HEK293 (cell line): ENCODE measurements around the gene IL22RA1.

Experiments
- CTCF ChIA-PET: fragments of 350-600 bp; formaldehyde crosslinking; extraction: SDS; loops from one replicate; lab custom pipeline; 2021; ENCODE audit warnings: antibody characterized with exemption; lab: Yijun Ruan, JAX
- POLR2A ChIA-PET: fragments of 300-600 bp; formaldehyde crosslinking; extraction: SDS; loops from one replicate; lab custom pipeline; 2020; ENCODE audit warnings: antibody characterized with exemption, inconsistent platforms; lab: Yijun Ruan, JAX
- H3K27ac ChIP-seq: fragments of 200-500 bp; sonication (Bioruptor generic); 2 replicates; pipeline ENCODE4 v1.5.1; 2014; ENCODE audit warnings: low read depth, low read length, control low read depth, inconsistent platforms; ENCODE audit errors: extremely low read depth
- H3K36me3 ChIP-seq, 2 experiments: fragments of 200-500 bp in 1 of 2; sonication (Bioruptor generic) in 1 of 2; 1 replicate in 1 of 2; 2 replicates in 1 of 2; pipeline ENCODE4 v1.5.1; 2014 to 2017; ENCODE audit warnings: inconsistent platforms in 2 of 2, low read length in 2 of 2; ENCODE audit not compliant: control insufficient read depth in 2 of 2, insufficient read depth in 1 of 2
- H3K4me1 ChIP-seq: fragments of 200-500 bp; sonication (Bioruptor generic); 2 replicates; pipeline ENCODE4 v1.5.1; 2014; ENCODE audit warnings: mild to moderate bottlenecking, low read length, inconsistent platforms; ENCODE audit not compliant: control insufficient read depth, insufficient read depth
- H3K4me3 ChIP-seq: 2 replicates; pipeline ENCODE4 v1.5.1; 2011; ENCODE audit warnings: low read depth, mild to moderate bottlenecking, control low read depth, low read length, moderate library complexity
- H3K9me3 ChIP-seq: fragments of 200-500 bp; sonication (Bioruptor generic); 2 replicates; pipeline ENCODE4 v1.5.1; 2014; ENCODE audit warnings: low read depth, low read length, inconsistent platforms; ENCODE audit not compliant: control insufficient read depth, insufficient read depth
- AEBP2 ChIP-seq: fragments of 450-650 bp; formaldehyde crosslinking; IDR thresholded peaks from 2 replicates; pipeline ENCODE4 v1.5.1; 2016; ENCODE audit warnings: missing biosample characterization, missing genetic modification characterization, borderline replicate concordance
- HOXD13 ChIP-seq: sonication (generic); formaldehyde crosslinking; IDR thresholded peaks from 2 replicates; pipeline ENCODE4 v1.8.0; 2022; ENCODE audit warnings: missing genetic modification reagents, borderline replicate concordance
- KLF9 ChIP-seq: fragments of 450-650 bp; formaldehyde crosslinking; IDR thresholded peaks from 2 replicates; pipeline ENCODE4 v1.5.1; 2016; ENCODE audit warnings: missing biosample characterization, missing genetic modification characterization, low read depth
- MYNN ChIP-seq: fragments of 450-650 bp; formaldehyde crosslinking; IDR thresholded peaks from 2 replicates; pipeline ENCODE4 v1.5.1; 2016; ENCODE audit warnings: missing biosample characterization, missing genetic modification characterization, borderline replicate concordance
- TRIM28 ChIP-seq: IDR thresholded peaks from 2 replicates; pipeline ENCODE4 v1.6.1; 2011; ENCODE audit warnings: low read length, control low read depth, borderline replicate concordance
- TSHZ1 ChIP-seq: fragments of 450-650 bp; formaldehyde crosslinking; IDR thresholded peaks from 2 replicates; pipeline ENCODE4 v1.5.1; 2016; ENCODE audit warnings: missing biosample characterization, missing genetic modification characterization, borderline replicate concordance
- ZBTB7A ChIP-seq: fragments of 450-650 bp; formaldehyde crosslinking; IDR thresholded peaks from 2 replicates; pipeline ENCODE4 v1.5.1; 2016; ENCODE audit warnings: low read depth, missing biosample characterization, missing genetic modification characterization
- ZFHX2 ChIP-seq: fragments of 450-650 bp; formaldehyde crosslinking; conservative IDR thresholded peaks from 2 replicates; pipeline ENCODE4 v1.5.1; 2016; ENCODE audit warnings: missing biosample characterization, missing genetic modification characterization
- ZFP41 ChIP-seq: fragments of 450-650 bp; formaldehyde crosslinking; IDR thresholded peaks from 2 replicates; pipeline ENCODE4 v1.5.1; 2016; ENCODE audit warnings: missing biosample characterization, missing genetic modification characterization, borderline replicate concordance
- ZNF175 ChIP-seq: fragments of 450-650 bp; formaldehyde crosslinking; IDR thresholded peaks from 2 replicates; pipeline ENCODE4 v1.5.1; 2016; ENCODE audit warnings: missing biosample characterization, missing genetic modification characterization
- ZNF214 ChIP-seq: fragments of 450-650 bp; formaldehyde crosslinking; IDR thresholded peaks from 2 replicates; pipeline ENCODE4 v1.5.1; 2017; ENCODE audit warnings: missing biosample characterization, mild to moderate bottlenecking, missing genetic modification characterization, borderline replicate concordance
- ZNF26 ChIP-seq: fragments of 450-650 bp; formaldehyde crosslinking; IDR thresholded peaks from 2 replicates; pipeline ENCODE4 v1.5.1; 2016; ENCODE audit warnings: missing biosample characterization, missing genetic modification characterization
- ZNF335 ChIP-seq: fragments of 450-650 bp; formaldehyde crosslinking; conservative IDR thresholded peaks from 2 replicates; pipeline ENCODE4 v1.5.1; 2016; ENCODE audit warnings: missing biosample characterization, missing genetic modification characterization
- ZNF341 ChIP-seq: fragments of 450-650 bp; formaldehyde crosslinking; IDR thresholded peaks from 2 replicates; pipeline ENCODE4; 2016; ENCODE audit warnings: low read depth, missing biosample characterization, missing genetic modification characterization
- ZNF350 ChIP-seq: fragments of 450-650 bp; formaldehyde crosslinking; IDR thresholded peaks from 2 replicates; pipeline ENCODE4 v1.5.0; 2017; ENCODE audit warnings: missing biosample characterization, mild to moderate bottlenecking, missing genetic modification characterization
- ZNF404 ChIP-seq: fragments of 450-650 bp; formaldehyde crosslinking; IDR thresholded peaks from 2 replicates; pipeline ENCODE4 v1.5.1; 2017; ENCODE audit warnings: missing biosample characterization, missing genetic modification characterization
- ZNF48 ChIP-seq: fragments of 450-650 bp; formaldehyde crosslinking; IDR thresholded peaks from 2 replicates; pipeline ENCODE4 v1.5.1; 2016; ENCODE audit warnings: missing biosample characterization, missing genetic modification characterization
- ZNF624 ChIP-seq: fragments of 450-650 bp; formaldehyde crosslinking; IDR thresholded peaks from 2 replicates; pipeline ENCODE4 v1.5.1; 2017; ENCODE audit warnings: missing biosample characterization, missing genetic modification characterization
- ZNF664 ChIP-seq: fragments of 450-650 bp; formaldehyde crosslinking; IDR thresholded peaks from 2 replicates; pipeline ENCODE4 v1.5.1; 2016; ENCODE audit warnings: missing biosample characterization, missing genetic modification characterization
- ZNF707 ChIP-seq: fragments of 450-650 bp; formaldehyde crosslinking; IDR thresholded peaks from 2 replicates; pipeline ENCODE4 v1.5.1; 2016; ENCODE audit warnings: missing biosample characterization, missing genetic modification characterization
- ZNF76 ChIP-seq: fragments of 450-650 bp; formaldehyde crosslinking; IDR thresholded peaks from 2 replicates; pipeline ENCODE4; 2016; ENCODE audit warnings: low read depth, missing biosample characterization, missing genetic modification characterization, borderline replicate concordance
- ZNF830 ChIP-seq: fragments of 450-650 bp; IDR thresholded peaks from 2 replicates; pipeline ENCODE4 v1.5.0; 2018; ENCODE audit warnings: missing biosample characterization, missing genetic modification characterization, low read depth, mild to moderate bottlenecking, moderate library complexity
- TF ChIP-seq, protein P1 (sequence below): fragments of 450-650 bp; formaldehyde crosslinking; IDR thresholded peaks from 2 replicates; pipeline ENCODE4 v1.5.1; 2016; ENCODE audit warnings: missing biosample characterization, missing genetic modification characterization
- TF ChIP-seq, protein P2 (sequence below): fragments of 450-650 bp; formaldehyde crosslinking; IDR thresholded peaks from 2 replicates; pipeline ENCODE4 v1.5.1; 2016; ENCODE audit warnings: missing biosample characterization, missing genetic modification characterization
- TF ChIP-seq, protein P3 (sequence below): fragments of 450-650 bp; formaldehyde crosslinking; IDR thresholded peaks from 2 replicates; pipeline ENCODE4 v1.5.1; 2017; ENCODE audit warnings: missing biosample characterization, missing genetic modification characterization

IL22RA1 gene

GRCh38 chr1:24151175-24151533 is 8.2 kb upstream of the IL22RA1 start (continued):
- no peak for TF ChIP-seq ZNF335 (tag by site-specific recombination)
- no peak for TF ChIP-seq ZNF404 (tag by site-specific recombination)

- H3K9me3 ChIP-seq, result no peaks in the 10 kb centered on the region
- no peak overlapping the region for H3K4me3 ChIP-seq
- H3K36me3 ChIP-seq, result peaks cover 0 to 7% of the 10 kb centered on the region in 2 experiments; a peak in 1 of 3 replicates
- H3K4me1 ChIP-seq, result no peaks in the 10 kb centered on the region
- no peak overlapping the region for H3K27ac ChIP-seq
- POLR2A ChIA-PET, result interaction anchor here (0.6 to 1.1 kb wide), 7 partner anchors 14 to 891 kb away, joined by 3 to 4 read pairs (median 3); partner anchors contain the start of gene PNRC2
- CTCF ChIA-PET, result interaction anchor here (0.5 to 5.5 kb wide), 43 partner anchors 8 to 544 kb away, joined by 3 to 80 read pairs (median 4); partner anchors contain the start of gene IFNLR1
- TF ChIP-seq TSHZ1 (no peak), ZNF664 (tag by site-specific recombination) (no peak), ZNF624 (tag by site-specific recombination) (no peak), HOXD13 (CRISPR knock-in tag) (no peak), ZNF76 (tag by site-specific recombination) (no peak), KLF9 (tag by site-specific recombination) (0 out of 2 replicates have a peak, but pooled peaks have one; percentile 44), AEBP2 (tag by site-specific recombination) (no peak), ZNF341 (tag by site-specific recombination) (no peak), ZFP41 (tag by site-specific recombination) (no peak), ZNF175 (tag by site-specific recombination) (no peak), ZBTB7A (tag by site-specific recombination) (no peak), ZNF48 (tag by site-specific recombination) (no peak), MYNN (tag by site-specific recombination) (no peak), ZNF350 (no peak), ZFHX2 (tag by site-specific recombination) (peak; percentile 52; the same call in 1 of the 2 replicates), ZNF830 (no peak), ZNF707 (no peak), ZNF214 (tag by site-specific recombination) (no peak), ZNF26 (tag by site-specific recombination) (no peak), TRIM28 (no peak)
- TF ChIP-seq, protein P1, sequence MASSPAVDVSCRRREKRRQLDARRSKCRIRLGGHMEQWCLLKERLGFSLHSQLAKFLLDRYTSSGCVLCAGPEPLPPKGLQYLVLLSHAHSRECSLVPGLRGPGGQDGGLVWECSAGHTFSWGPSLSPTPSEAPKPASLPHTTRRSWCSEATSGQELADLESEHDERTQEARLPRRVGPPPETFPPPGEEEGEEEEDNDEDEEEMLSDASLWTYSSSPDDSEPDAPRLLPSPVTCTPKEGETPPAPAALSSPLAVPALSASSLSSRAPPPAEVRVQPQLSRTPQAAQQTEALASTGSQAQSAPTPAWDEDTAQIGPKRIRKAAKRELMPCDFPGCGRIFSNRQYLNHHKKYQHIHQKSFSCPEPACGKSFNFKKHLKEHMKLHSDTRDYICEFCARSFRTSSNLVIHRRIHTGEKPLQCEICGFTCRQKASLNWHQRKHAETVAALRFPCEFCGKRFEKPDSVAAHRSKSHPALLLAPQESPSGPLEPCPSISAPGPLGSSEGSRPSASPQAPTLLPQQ (tag by site-specific recombination), result no peak
- TF ChIP-seq, protein P2, sequence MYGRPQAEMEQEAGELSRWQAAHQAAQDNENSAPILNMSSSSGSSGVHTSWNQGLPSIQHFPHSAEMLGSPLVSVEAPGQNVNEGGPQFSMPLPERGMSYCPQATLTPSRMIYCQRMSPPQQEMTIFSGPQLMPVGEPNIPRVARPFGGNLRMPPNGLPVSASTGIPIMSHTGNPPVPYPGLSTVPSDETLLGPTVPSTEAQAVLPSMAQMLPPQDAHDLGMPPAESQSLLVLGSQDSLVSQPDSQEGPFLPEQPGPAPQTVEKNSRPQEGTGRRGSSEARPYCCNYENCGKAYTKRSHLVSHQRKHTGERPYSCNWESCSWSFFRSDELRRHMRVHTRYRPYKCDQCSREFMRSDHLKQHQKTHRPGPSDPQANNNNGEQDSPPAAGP (tag by site-specific recombination), result no peak
- TF ChIP-seq, protein P3, sequence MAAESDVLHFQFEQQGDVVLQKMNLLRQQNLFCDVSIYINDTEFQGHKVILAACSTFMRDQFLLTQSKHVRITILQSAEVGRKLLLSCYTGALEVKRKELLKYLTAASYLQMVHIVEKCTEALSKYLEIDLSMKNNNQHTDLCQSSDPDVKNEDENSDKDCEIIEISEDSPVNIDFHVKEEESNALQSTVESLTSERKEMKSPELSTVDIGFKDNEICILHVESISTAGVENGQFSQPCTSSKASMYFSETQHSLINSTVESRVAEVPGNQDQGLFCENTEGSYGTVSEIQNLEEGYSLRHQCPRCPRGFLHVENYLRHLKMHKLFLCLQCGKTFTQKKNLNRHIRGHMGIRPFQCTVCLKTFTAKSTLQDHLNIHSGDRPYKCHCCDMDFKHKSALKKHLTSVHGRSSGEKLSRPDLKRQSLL (tag by site-specific recombination), result no peak
Observed at GRCh38 chr1:24150234-24151174, 7.6 kb upstream of the IL22RA1 start.
